Progenitor cell of endocrine pancreas (in vitro differentiated cells): Measurements from ENCODE around the gene ACOX2. TPM values are rescaled to one million over a fixed set of nuclear protein-coding genes. Genes with fewer than 3 reads are reported as not detected.

Experiments
- DNase-seq: peaks from one replicate; pipeline ENCODE4 v3.0.0; 2021; ENCODE audit warnings: low spot score; ENCODE audit not compliant: unreplicated experiment
- H3K27ac Mint-ChIP-seq: 2 replicates; pipeline ENCODE4 v1.8.0; 2021; ENCODE audit warnings: mild to moderate bottlenecking, moderate library complexity, mixed read lengths
- H3K27me3 Mint-ChIP-seq: 2 replicates; pipeline ENCODE4 v1.8.0; 2021; ENCODE audit warnings: mixed read lengths
- H3K36me3 Mint-ChIP-seq: 2 replicates; pipeline ENCODE4 v1.8.0; 2022; ENCODE audit warnings: mixed read lengths; ENCODE audit not compliant: insufficient read depth
- H3K4me1 Mint-ChIP-seq: 2 replicates; pipeline ENCODE4 v1.8.0; 2021; ENCODE audit warnings: low read depth, mixed read lengths
- H3K4me3 Mint-ChIP-seq: 2 replicates; pipeline ENCODE4 v1.8.0; 2021; ENCODE audit warnings: low read depth, mild to moderate bottlenecking, moderate library complexity, mixed read lengths
- H3K9me3 Mint-ChIP-seq: 2 replicates; pipeline ENCODE4 v1.8.0; 2021; ENCODE audit warnings: low read depth, mixed read lengths
- total RNA-seq: library from RNA; stranded (reverse); gene quantifications from 2 replicates; pipeline ENCODE4 v1.2.1, GENCODE V29; 2021
- TF ChIP-seq, protein P1 (sequence below): fragments of 200-600 bp; sonication (generic); IDR thresholded peaks from one replicate; pipeline ENCODE4 v1.5.0; 2021; ENCODE audit warnings: antibody characterized with exemption, mild to moderate bottlenecking; ENCODE audit not compliant: unreplicated experiment

The ACOX2 gene
- total RNA-seq, 1 donor from 2014 or later = 11.7 TPM

DNA sequence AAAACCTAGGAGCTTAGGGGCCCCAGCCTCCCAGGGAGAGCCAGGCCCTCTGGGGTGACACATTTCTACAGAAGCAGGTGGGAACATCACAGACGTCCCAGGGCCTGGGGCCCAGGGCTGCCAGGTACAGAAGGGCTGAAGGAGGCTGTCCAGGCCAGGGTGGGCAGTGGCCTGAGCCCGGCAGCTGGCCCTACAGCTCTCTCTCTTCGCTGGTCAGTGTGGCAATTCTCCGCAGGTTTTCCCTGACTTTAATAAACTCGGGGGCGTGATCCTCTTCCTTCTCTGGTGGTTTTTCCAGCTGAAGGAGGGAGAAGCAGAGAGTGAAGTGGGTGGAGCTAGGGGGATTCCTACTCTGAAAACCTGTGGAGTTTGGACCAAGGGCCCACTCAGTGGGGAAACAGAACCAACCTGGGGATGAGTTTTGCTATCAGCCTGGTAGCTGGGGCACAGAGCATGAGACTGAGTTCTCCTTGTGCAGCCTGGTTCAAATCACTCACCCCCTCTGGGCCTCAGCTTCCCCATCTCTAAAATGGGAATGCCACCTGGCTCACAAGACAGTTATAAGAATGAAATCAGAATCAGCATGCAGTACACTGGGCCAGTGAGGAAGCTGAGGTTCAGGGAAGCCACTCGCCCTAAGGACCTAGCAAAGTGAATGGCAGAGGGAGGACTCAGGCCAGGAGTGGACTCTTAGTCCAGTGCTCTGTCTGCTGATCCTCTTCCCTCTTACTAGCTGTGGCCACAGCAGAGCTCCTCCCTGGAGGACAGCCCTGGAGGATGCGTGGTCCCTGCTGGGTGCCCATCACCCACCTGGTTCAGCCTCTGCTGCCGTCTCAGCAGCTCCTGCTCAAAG lies 29.6 kb upstream of the ACOX2 start:
- H3K27ac Mint-ChIP-seq = no peak overlapping the region
- no peaks in the 10 kb centered on the region for H3K4me1 Mint-ChIP-seq
- no peaks in the 10 kb centered on the region for H3K36me3 Mint-ChIP-seq
- H3K9me3 Mint-ChIP-seq = peaks cover 5% of the 10 kb centered on the region
- no peak for DNase-seq
- H3K27me3 Mint-ChIP-seq = no peaks in the 10 kb centered on the region
- TF ChIP-seq, protein P1, sequence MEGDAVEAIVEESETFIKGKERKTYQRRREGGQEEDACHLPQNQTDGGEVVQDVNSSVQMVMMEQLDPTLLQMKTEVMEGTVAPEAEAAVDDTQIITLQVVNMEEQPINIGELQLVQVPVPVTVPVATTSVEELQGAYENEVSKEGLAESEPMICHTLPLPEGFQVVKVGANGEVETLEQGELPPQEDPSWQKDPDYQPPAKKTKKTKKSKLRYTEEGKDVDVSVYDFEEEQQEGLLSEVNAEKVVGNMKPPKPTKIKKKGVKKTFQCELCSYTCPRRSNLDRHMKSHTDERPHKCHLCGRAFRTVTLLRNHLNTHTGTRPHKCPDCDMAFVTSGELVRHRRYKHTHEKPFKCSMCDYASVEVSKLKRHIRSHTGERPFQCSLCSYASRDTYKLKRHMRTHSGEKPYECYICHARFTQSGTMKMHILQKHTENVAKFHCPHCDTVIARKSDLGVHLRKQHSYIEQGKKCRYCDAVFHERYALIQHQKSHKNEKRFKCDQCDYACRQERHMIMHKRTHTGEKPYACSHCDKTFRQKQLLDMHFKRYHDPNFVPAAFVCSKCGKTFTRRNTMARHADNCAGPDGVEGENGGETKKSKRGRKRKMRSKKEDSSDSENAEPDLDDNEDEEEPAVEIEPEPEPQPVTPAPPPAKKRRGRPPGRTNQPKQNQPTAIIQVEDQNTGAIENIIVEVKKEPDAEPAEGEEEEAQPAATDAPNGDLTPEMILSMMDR = no peak
- no peak overlapping the region for H3K4me3 Mint-ChIP-seq

DNA sequence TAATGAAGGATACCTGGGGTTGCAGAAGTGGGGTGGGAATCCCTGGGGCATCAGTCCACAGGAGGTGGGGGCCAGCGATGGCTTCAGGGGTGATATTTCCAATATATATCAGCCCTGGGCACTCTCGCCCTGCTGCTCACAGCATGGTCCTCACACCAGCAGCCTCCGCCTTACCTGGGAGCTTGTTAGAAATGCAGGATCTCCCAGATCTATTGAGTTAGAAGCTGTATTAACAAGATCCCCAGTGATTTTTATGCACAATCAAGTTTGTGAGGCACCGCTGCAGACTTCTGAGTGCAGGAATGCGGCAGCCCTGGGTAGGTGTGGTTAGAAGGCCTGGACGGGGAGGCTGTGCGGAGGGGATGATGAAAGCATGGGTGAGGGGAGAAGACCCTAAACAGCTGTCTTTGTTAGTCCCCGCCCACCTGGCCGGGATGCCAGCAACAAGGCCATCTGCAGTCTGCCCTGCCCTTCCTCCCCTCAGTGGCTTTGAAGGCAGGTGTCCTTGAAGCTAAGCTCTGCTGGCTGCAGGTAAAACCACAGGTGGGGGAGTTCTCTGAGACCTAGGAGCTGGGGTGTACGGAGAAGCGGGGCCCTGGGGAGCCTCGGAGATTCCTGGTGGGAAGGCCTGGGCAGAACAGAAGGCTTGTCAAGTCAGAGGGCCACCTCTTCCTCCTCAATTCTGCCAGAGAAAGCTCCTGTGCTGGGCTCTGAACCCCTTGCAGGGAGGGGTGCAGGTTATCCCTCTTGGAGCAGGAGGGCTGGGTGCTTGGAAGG lies 28.8 kb upstream of the ACOX2 start:
- Mint-ChIP-seq H3K27me3 (no peaks in the 10 kb centered on the region), H3K4me3 (no peak overlapping the region), H3K9me3 (peaks cover 4% of the 10 kb centered on the region), H3K4me1 (peaks cover 2% of the 10 kb centered on the region), H3K36me3 (no peaks in the 10 kb centered on the region), H3K27ac (peak overlapping the region; percentile 59)
- no peak for DNase-seq
- TF ChIP-seq, protein P1 = no peak

DNA sequence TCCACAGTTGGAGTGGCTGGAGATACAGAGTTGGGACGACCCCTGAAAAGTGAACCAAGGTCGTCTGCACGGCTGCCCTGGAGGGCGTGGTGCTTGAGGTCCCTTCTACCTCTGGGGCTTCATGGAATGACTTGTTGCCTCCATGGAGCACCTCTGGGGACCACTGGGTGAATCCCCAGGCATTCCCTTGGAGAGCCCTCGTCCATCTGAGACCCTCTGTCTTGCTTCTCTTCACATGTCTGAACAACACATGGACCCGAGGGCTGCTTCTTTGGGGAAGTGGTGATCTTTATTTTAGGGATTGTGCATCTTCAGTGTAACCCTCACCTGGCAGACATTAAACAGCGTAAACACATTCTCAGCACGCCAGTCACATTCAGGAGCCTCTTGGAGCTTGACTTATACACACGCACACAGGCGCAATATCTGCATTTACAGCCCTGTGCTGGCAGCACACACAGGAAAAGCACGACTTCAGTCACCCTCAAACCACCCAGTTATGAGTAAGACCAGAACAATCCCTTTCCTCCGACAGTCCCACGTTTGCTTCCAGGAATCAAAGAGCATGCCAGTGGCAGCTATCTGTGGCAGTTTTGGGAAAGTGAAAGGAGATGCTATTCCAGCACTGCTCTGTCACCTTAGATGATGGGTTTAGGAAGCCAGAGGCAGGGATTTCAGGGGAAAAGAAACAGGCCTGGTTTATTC lies 27.6 kb upstream of the ACOX2 start:
- Mint-ChIP-seq H3K27me3 (no peaks in the 10 kb centered on the region), H3K36me3 (no peaks in the 10 kb centered on the region), H3K27ac (peak overlapping the region; percentile 51), H3K4me1 (peaks cover 3% of the 10 kb centered on the region), H3K9me3 (peaks cover 4% of the 10 kb centered on the region), H3K4me3 (no peak overlapping the region)
- TF ChIP-seq, protein P1 = no peak
- no peak for DNase-seq

DNA sequence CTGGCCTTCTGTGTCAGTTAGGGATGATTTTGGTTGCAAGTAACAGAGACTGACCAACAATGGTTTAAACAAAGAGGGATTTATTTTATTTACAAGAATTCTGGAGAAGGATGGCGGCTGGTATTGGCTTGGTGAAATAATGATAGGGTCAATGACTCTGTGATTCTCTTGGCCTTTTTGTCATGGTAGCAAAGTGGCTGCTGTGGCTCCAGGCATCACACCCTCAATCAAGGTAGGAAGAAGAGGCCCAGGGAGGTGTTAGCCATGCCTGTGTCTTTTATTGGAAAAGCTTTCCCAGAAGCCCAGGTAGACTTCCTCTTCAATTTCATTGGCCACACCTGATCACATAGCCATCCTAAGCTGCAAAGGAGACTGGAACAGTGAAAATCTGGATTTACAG lies 27.1 kb upstream of the ACOX2 start:
- TF ChIP-seq, protein P1 = no peak
- H3K4me1 Mint-ChIP-seq = peaks cover 3% of the 10 kb centered on the region
- H3K27ac Mint-ChIP-seq = no peak overlapping the region
- no peak for DNase-seq
- no peak overlapping the region for H3K4me3 Mint-ChIP-seq
- H3K27me3 Mint-ChIP-seq = no peaks in the 10 kb centered on the region
- no peaks in the 10 kb centered on the region for H3K36me3 Mint-ChIP-seq
- peaks cover 4% of the 10 kb centered on the region for H3K9me3 Mint-ChIP-seq
